ENCODE data around the gene FGF9. TPM values are rescaled to one million over a fixed set of nuclear protein-coding genes. Genes with fewer than 3 reads are reported as not detected.

The FGF9 gene
- total RNA-seq, 4 donors from 2014 or later, result 0.13 to 2.1 (median 1.3) TPM

GRCh38 chr13:21683034-21683733, 12.3 kb downstream of the FGF9 start:
- Histone ChIP-seq H3K27me3 (peaks cover 17% of the 10 kb centered on the region), H3K9me3 (no peaks in the 10 kb centered on the region), H3K27ac (no peak overlapping the region), H3K36me3 (no peaks in the 10 kb centered on the region), H3K4me1 (no peaks in the 10 kb centered on the region), H3K4me3 (no peak overlapping the region)
- TF ChIP-seq EP300 (IDR thresholded peaks at IDR 0.05) (no peak), POLR2A (IDR thresholded peaks at IDR 0.05) (no peak), CTCF (IDR thresholded peaks at IDR 0.05) (no peak), POLR2AphosphoS5 (IDR thresholded peaks at IDR 0.05) (no peak)
- ATAC-seq, result peak; percentile 34
- 79 to 100% methylated on average over 3 to 4 of the region's 6 CpGs for WGBS, 2 donors (ENCODE audit: low coverage in 1 of 2)

GRCh38 chr13:21684576-21684975, 13.7 kb downstream of the FGF9 start:
- H3K27ac ChIP-seq, result no peak overlapping the region
- no peaks in the 10 kb centered on the region for H3K4me1 ChIP-seq
- peaks cover 16% of the 10 kb centered on the region for H3K27me3 ChIP-seq
- no peaks in the 10 kb centered on the region for H3K36me3 ChIP-seq
- 40% methylated on average over 2 of the region's 2 CpGs; no CpG with 5 or more reads in 1 of the 2 donors for WGBS, 2 donors (ENCODE audit: low coverage in 1 of 2)
- no peak for ATAC-seq
- no peaks in the 10 kb centered on the region for H3K9me3 ChIP-seq
- no peak for TF ChIP-seq POLR2AphosphoS5 (IDR thresholded peaks at IDR 0.05)
- no peak for TF ChIP-seq POLR2A (IDR thresholded peaks at IDR 0.05)
- H3K4me3 ChIP-seq, result no peak overlapping the region

- H3K27ac ChIP-seq, result no peak overlapping the region
- TF ChIP-seq POLR2AphosphoS5 (IDR thresholded peaks at IDR 0.05) (no peak), POLR2A (IDR thresholded peaks at IDR 0.05) (no peak), EP300 (IDR thresholded peaks at IDR 0.05) (no peak), CTCF (IDR thresholded peaks at IDR 0.05) (no peak)
- H3K36me3 ChIP-seq, result no peaks in the 10 kb centered on the region
- ATAC-seq, result no peak
- 76 to 83% methylated on average over 7 of the region's 7 CpGs for WGBS, 2 donors (ENCODE audit: low coverage in 1 of 2)
- no peaks in the 10 kb centered on the region for H3K9me3 ChIP-seq
- H3K4me1 ChIP-seq, result no peaks in the 10 kb centered on the region
- peaks cover 20% of the 10 kb centered on the region for H3K27me3 ChIP-seq
- H3K4me3 ChIP-seq, result no peak overlapping the region
Observed at GRCh38 chr13:21685485-21686064, 14.7 kb downstream of the FGF9 start.

- no peaks in the 10 kb centered on the region for H3K36me3 ChIP-seq
- TF ChIP-seq POLR2A (IDR thresholded peaks at IDR 0.05), result no peak
- TF ChIP-seq EP300 (IDR thresholded peaks at IDR 0.05), result no peak
- TF ChIP-seq POLR2AphosphoS5 (IDR thresholded peaks at IDR 0.05), result no peak
- no peak for TF ChIP-seq CTCF (IDR thresholded peaks at IDR 0.05)
Observed at GRCh38 chr13:21686751-21687391, 16.0 kb downstream of the FGF9 start.

GRCh38 chr13:21688056-21688455, 17.2 kb downstream of the FGF9 start:
- H3K27me3 ChIP-seq, result peaks cover 28% of the 10 kb centered on the region
- no peaks in the 10 kb centered on the region for H3K36me3 ChIP-seq
- H3K27ac ChIP-seq, result no peak overlapping the region
- no peaks in the 10 kb centered on the region for H3K9me3 ChIP-seq
- ATAC-seq, result no peak
- no peak overlapping the region for H3K4me3 ChIP-seq
- WGBS, 2 donors (ENCODE audit: low coverage in 1 of 2), result 69 to 93% methylated on average over 4 to 6 of the region's 8 CpGs
- TF ChIP-seq POLR2A (IDR thresholded peaks at IDR 0.05), result no peak
- no peak for TF ChIP-seq EP300 (IDR thresholded peaks at IDR 0.05)
- no peak for TF ChIP-seq CTCF (IDR thresholded peaks at IDR 0.05)
- no peak for TF ChIP-seq POLR2AphosphoS5 (IDR thresholded peaks at IDR 0.05)
- H3K4me1 ChIP-seq, result no peaks in the 10 kb centered on the region

More at GRCh38 chr13:21686751-21687391, 16.0 kb downstream of the FGF9 start:
- 88 to 97% methylated on average over 2 to 4 of the region's 5 CpGs for WGBS, 2 donors (ENCODE audit: low coverage in 1 of 2)
- Histone ChIP-seq H3K9me3 (no peaks in the 10 kb centered on the region), H3K4me1 (no peaks in the 10 kb centered on the region), H3K4me3 (no peak overlapping the region), H3K27ac (no peak overlapping the region), H3K27me3 (peaks cover 29% of the 10 kb centered on the region)
- ATAC-seq, result no peak
